GM19467 (cell line): ENCODE results near the gene AKAP6.
"Not testable (repeated sequence)": the region's sequence is repeated elsewhere in the genome, so short reads cannot be mapped to it uniquely, and the experiment has no call there.

Source experiments
- ATAC-seq: cut with Tn5 transposase; IDR thresholded peaks from one replicate; pipeline ENCODE4 v1.9.1; 2021; ENCODE audit warnings: mild to moderate bottlenecking, moderate library complexity; ENCODE audit not compliant: unreplicated experiment

The AKAP6 gene

DNA sequence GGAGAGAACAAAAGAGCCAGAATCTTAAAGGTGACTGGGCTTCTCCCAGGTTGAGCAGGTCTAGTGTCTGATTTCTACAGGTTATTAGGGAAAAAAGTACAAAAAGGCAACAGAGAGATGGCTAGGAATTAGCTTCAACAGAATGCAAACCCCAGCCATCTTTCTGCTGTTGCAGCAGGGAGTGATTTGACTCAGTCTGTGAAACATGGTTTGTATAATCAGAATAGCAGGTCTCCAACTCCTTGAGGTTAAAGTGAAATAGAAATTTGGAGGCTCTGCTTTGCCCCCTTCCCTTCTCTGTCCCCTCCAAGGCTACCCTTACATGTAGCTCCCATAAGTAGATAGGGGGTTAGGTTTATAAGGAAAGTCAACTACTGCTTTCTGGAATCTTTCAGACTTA lies 105.8 kb downstream of the AKAP6 start:
- no peak for ATAC-seq

DNA sequence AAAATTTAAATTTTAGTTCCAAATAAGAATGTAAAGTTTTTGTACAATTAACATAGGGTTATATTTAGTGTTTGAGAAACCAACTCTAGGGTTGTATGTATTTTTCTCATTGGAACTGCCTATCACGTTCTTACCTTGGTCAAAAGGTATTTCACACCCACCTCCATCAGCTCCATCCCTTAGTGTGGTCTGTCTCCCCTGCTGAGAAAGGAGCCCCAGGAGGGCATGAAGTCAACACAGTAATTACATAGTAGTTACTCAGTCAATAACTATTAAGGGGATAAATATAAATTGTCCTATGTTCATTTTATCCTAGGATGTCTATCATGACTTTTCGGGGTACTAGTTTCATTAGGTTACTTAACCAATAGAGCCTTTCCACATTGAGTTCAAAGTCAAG lies 106.3 kb downstream of the AKAP6 start:
- no peak for ATAC-seq

DNA sequence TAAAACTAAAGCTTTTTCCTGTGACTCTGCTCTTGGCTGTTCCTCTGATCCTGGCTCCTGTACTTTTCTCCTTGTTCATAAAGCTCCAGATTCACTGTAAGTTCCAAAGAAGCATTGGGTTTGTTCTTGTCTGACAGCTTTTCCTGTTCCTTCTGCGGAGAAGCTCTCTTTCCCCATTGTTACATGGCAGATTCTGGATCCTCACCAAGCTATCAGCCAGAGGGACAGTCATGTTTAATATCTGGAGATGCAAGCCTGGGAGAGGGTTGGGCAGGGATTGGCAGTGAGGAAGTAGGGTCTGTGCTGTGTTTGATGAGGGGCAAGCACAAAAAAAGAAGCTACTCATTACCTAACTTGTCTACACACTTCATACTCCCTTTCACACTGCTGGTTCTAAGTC lies 107.9 kb downstream of the AKAP6 start:
- ATAC-seq, result no peak

DNA sequence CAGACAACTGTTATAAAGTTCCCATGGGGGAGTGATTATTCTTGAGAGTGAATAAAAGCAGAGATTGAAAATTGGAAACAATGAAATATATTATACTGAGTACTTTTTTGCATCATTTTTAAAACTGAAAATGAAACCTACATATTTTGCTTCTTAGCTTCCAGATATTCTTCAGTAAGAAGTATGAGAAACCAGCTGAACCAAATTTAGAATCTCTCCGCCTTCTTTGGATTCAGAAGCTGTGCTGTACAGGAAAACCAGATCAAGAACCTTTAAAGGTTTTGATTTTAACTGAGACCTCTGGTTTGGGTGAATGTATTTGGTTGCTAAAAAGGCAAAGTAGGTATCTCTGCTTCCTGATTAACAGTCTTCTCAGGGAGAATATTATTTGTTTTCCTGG lies 109.4 kb downstream of the AKAP6 start:
- no peak for ATAC-seq

DNA sequence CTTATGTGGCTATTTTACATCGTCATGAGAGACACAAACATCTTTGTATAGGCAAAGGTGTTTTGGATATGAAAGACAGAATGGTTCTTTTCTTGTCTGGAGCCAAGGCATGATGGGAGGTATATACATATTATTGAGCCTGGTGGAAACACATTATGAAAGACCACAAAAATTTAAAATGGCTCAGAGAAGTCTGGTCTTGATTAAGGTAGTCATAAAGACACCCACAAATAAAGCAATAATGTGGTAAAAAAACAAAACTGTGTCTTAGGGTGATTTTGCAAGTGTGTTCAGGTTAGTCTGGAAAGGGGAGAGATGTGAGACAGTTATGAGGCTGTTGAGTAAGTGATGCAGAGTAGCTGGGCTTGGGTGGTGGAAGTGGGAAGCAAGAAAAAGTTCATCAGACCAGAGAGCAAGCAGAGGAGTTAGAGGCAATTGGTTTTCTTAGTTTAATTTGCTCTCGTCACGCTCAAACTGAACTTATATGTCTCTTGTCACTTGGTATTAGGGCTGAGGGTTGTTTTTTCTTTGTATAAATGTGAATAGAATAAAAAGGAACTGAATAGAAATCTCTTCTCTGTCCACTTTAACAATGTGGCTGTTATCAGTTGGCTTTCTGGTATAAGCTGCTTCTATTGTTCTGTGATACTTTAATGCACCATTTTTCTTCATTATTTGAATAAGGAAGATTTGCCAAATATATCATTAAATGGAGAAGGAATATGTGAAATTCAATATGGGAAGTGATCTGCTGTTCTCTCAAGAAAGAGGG lies 115.0 kb downstream of the AKAP6 start:
- no peak for ATAC-seq

DNA sequence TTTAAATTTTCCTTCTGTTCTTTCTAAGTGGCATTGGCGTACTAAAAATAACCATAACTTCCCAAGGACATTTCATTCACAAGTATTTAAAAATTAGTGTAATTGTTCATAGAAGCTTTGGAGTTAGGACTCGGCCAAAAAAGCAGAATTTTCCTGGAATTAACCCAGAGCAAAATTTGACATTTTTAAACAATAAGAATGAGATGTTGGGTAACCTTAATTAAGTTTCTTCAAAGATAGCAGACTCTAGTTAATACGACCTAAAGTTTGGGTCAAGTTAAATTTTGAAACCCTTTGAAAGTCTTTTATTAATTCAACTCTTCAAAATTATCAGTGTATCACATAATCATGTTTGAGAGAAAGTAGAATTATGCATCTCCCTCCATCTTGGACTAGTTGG lies 118.3 kb downstream of the AKAP6 start:
- no peak for ATAC-seq

DNA sequence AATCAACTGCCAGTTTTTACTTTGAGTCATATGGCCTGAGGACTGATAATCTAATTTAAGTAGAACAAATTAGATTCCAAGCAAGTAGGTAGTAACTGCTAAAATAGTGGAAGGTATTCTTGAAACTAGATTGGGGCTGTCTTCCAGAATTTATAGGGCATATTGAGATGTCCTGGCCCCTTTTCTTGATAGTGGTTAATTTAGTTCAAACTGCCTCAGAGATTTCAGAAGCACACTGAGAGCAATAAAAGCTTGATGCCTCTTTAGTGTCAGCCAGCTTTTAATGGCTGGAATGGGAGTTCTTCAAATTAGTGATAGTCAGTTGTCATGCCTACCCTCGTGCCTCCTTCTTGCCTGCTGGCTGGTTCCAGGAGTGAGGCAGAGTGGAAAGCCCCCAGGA lies 120.5 kb downstream of the AKAP6 start:
- ATAC-seq, result no peak

DNA sequence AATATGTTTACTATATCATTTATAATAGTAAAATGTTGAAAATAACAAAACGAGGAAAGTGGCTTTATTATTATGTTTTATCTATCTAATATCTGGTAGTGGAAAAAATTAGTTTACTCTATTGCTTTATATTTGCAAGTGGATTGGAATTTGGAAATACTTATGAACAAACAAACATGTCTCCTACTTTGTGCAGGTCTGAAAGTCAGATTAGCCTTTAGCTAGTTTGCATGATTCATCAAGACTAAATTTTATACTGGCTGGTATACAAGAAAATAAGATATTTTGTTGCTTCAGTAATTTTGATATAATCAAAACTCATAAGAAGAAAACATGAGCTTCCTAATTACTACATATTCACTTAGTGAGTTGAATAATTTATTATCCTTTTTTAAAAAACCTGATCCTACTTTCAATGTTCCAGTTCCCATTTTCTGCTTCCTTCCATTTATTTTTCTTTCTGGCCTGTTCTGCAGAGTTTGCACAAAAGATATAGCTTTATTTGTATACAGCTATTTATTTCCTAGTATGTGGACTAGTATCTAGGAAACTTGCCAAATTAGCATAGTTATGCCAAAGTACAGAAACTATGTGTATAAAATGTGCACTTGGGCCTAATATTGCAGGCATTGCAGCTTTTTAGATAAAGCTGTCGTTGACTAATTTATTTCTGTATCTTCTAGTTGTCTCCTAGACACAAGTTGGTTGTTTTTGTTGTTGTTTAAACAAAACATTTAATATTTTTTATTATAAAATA lies 122.0 kb downstream of the AKAP6 start:
- ATAC-seq, result no peak

DNA sequence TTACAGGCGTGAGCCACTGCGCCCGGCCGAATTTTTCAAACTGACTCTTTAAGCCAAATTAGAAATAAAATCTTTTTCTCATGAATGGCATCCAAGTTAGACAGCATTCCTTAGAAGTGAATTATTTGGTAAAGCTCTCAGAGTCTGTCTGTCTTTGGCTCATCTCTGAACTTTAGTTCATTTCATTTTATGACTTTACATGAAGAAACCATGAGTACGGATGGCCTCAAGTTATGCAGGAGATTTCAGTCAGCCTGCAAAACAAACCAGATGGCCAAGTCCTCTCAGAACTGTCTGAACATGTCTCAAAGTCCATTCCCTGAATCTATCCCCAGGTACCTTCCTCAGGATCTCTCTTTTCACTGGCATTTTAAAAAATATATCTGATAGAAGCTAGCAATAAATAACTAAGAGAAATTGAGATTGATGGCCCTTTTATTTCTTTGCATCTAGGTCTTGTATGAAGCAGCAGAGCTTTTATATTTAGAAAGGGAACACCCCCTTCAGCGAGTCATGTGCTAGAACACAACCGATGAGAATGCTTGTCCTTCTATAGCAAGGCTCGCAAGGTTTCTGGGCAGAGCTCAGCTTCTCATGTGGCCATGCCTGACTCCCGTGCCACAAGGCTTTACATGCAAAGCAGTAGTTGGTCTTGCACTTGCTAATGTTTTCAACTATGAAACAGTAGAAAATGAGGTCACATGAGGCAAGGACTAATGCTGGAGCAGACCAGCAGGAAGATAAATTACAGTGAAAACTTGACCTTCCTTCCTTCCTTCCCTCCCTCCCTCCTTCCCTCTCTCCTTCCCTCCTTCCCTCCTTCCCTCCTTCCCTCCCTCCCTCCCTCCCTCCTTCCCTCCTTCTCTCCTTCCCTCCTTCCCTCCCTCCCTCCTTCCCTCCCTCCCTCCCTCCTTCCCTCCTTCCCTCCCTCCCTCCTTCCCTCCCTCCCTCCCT lies 125.0 kb downstream of the AKAP6 start:
- ATAC-seq, result no peak

DNA sequence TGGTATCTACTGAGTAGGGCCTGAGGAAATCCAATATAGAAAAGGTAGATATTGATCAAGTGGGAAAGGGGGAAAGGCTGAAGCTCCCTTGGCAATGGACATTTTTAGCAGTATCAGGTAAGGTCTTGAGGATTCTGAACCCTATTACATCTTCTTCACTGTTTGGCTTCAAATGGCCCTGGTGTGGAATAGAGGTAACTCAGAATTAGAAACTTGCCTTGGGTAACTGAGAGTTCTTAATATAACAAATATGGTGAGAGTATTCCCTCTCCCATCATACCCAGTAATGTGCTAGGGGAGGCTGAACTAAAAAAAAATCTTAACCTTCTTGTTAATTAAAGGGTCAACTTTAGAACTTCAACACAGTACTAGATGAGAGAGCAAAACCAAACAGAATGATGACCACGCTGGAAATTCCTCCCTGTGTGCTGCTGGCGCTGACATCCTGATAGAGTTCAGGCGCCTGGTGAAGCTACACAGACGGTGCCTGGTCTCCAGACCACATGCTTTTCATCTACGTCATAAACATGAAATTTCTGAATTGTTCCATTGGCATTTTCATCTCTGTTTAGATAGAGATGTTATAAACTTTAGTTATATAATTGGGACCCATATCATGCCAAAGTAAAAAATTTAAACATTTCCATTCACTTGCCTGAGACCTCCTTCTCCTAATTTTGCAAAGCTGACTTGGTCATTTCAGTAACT lies 128.3 kb downstream of the AKAP6 start:
- ATAC-seq, result no peak

DNA sequence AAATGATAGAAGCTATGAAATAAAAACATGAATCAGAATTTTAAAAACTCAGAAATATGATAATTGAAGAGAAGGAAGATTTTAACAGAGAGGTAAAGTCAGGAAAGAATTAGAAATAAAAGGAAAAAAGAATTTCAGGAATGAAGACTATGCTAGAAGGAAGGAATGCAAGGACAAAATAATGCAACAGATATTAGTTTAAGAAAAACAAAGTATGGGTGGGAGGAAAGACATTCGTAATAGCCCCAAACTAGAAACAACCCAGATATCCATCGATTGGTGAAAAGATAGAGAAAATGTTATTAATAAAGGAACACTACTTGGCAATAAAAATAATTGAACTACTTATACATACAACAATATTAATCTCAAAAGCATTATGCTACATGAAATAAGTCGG lies 129.6 kb downstream of the AKAP6 start:
- no peak for ATAC-seq

DNA sequence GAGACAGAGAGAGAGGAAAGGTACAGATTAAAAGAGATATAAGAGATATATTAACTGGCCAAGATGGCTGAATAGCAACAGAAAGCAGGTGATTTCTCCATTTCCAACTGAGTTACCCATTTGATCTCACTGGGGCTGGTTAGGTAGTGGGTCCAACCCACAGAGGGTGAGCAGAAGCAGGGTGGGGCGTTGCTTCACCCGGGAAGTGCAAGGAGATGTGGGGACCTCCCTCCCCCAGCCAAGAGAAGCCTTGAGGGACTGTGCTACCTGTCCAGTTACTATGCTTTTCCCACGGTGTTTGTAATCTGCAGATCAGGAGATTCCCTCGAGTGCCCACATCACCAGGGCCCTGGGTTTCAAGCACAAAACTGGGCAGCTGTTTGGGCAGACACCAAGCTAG lies 131.2 kb downstream of the AKAP6 start:
- no peak for ATAC-seq

DNA sequence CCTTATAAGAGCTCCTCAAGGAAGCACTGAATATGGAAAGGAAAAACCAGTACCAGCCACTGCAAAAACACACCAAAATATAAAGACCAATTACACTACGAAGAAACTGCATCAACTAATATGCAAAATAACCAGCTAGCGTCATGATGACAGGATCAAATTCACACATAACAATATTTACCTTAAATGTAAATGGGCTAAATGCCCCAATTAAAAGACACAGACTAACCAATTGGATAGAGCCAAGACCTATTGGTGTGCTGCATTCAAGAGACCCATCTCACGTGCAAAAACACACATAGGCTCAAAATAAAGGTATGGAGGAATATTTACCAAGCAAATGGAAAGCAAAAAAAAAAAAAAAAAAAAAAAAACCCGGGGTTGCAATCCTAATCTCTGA lies 133.5 kb downstream of the AKAP6 start:
- not testable (repeated sequence) for ATAC-seq

DNA sequence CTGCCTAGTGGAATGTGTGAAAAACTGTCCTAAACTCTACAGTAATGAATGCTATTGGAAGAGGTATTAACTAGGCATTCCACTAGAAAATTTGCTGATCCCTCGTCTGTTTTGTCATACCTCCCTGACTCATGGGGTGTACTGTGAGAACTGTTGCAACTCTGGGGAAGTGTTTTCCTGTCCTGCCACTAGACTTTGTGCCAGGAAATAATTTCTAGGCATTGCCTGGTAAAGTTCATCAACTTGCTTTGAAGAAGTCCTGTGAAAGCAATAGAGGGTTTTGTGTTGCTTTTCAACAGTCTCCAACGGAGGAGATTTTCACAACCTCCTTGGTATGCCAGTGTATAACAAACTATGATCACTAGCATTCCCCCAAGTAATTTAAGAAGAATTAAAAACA lies 139.9 kb downstream of the AKAP6 start:
- ATAC-seq, result no peak

DNA sequence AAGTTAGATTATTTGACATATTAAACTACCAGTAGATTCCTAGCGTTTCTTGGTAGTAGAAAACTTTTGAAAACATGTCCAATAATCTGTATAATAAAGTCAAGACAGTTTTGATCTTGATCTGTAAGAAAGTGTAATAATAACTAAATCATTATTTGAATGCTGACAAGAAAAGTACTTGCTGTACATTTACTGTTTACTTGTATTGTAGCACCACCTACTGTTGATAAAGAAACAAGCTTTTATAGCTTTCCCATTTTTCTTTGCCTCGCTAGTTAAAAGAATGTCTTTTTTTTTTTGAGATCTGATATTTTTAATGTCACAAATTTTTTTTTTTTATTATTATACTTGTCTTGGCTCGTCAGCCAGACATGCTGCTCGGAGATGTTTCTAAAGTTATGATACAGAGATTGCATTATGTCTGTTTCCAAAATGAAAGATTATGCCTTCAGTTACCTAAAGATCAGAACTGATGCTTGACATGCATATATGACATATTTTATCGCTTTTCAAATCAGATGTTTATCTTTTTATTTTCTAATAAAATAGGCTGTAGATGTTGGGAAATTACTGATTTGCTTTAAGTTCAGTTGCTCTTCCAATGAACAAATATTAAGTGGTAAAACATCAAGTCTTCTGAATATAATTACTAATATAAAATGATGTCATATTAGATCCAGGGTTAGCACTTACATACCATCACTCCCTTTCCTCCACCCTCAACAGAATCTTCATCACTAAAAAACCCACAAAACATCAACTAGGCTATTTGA lies 140.5 kb downstream of the AKAP6 start:
- ATAC-seq, result no peak

DNA sequence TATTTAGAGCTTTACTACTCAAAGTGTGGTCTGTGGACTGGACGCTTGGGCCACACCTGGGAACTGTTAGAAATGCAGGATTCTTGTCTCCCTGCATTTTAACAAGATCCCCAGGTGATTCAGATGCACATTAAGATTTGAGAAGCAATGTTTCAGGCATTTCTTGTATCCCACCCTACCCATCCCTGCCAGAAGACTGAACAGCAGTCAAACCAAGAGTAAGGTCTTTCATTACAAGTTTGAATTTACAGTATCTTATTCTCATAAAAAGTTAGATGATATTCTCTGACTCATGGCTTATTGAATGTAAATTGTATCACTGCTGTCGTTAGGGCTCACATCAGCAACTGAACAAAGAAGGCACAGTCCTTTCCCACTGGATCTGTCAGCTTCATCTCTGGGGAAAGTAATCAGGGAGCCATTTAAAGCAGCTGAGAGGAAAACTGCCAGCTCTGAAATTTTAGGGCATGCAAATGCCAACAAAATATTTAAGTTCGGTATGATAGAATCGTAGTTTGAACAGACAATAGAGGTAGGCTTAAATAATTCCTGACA lies 141.1 kb downstream of the AKAP6 start:
- ATAC-seq, result no peak

DNA sequence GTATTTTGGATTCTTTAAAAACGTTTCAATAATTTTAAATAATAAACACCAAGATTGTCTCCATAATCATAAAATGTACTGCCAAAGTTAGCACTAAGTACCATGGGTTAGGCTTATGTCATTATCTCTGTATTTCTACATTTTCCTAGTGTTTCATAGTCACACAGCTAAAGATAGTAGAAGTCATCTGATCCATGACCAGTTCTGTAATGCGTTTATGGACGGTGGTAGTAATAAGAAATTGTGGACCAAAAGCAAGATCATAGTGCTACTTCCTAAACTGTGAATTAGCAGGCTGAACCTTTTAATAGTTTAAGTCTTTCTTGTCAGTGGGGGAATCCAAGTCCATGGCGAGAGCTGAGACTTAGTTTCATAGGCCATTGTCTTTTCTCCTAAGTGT lies 142.1 kb downstream of the AKAP6 start:
- ATAC-seq, result no peak

DNA sequence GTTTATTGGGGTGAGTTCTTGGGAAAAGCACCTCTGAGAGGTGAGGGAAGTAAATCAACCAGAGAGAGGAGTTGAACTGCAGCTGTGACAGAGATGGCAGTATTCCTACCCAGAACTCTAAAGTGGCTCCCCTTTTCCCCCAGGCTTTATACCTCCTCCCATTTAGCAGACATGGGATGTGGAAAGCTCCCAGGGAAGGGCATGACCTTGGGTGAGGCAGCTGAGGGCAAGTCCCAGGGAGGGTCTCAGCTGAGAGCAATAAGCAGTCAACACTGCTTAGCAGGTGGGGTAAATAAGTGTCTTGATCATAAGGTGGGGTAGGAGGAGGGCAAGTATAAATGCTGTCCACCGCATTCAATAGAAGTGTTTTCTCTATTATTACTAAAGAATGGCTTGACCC lies 143.0 kb downstream of the AKAP6 start:
- no peak for ATAC-seq

DNA sequence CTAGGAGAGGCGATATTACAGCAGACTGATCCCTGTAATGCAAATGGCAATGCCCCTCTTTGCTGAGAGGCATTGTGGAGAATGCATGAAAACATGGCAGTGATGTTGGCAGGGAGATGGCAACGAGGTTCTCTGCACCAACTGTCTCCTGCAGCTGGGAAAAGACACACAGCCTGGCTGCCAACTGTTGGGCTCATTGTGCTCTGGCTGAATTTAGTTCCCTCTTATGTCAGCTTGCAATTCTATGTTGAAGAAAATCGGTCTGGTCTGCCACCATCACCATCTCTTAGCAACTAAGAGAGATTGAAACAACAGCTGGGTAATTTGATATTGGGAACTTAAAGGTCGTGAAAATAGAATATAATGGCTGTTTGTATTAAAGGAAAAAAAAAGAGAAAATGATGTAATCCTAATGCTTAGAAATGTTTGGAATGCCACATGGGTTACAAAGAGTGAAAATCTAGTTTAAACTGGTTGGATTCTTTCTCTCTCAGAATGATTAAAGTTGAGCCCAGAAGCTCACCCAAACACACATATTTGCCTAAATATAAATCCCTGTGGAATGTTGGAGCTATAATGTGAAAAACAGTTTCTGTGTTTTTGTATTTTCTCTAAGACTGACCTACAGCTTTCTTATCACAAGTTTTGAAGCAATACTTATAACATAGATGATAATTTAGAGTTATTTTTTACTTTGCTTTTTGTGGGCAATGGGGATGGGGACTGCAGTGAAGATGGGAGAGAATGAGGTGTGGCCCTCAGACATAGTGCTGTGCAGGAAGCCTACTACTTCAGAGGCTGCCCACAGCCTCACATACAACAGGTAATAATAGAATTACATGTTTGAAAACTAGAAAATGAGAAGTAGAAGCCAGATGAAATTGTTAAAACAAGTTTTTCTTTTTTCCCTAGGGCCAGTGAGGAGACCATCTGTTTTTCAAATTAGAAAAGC lies 143.7 kb downstream of the AKAP6 start:
- ATAC-seq, result no peak
